HG03108 (cell line): Measurements from ENCODE around the gene GMCL1.
"Not testable (repeated sequence)": the region's sequence is repeated elsewhere in the genome, so short reads cannot be mapped to it uniquely, and the experiment has no call there.

Experiments
- ATAC-seq: cut with Tn5 transposase; IDR thresholded peaks from one replicate; pipeline ENCODE4 v1.9.1; 2021; ENCODE audit warnings: moderate library complexity; ENCODE audit not compliant: unreplicated experiment

The GMCL1 gene

DNA sequence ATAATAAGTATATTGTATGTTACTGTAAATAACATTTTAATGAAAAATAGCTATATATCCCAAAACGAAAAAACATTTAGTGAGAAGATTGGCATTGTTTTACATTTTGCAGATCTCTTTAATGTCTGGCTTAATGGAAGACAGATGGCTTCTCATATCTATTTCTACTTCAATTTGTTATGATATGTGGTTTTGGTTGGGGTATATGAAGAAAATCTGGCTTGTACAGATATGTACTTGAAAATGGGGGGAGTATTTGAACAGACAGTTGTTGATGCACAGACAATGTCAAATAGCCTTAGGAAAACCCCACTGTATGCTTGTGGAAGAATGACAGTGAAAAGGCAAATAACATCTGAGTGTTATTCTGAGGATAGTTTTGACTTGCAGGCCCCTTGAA, 23.6 kb upstream of the GMCL1 start:
- no peak for ATAC-seq

DNA sequence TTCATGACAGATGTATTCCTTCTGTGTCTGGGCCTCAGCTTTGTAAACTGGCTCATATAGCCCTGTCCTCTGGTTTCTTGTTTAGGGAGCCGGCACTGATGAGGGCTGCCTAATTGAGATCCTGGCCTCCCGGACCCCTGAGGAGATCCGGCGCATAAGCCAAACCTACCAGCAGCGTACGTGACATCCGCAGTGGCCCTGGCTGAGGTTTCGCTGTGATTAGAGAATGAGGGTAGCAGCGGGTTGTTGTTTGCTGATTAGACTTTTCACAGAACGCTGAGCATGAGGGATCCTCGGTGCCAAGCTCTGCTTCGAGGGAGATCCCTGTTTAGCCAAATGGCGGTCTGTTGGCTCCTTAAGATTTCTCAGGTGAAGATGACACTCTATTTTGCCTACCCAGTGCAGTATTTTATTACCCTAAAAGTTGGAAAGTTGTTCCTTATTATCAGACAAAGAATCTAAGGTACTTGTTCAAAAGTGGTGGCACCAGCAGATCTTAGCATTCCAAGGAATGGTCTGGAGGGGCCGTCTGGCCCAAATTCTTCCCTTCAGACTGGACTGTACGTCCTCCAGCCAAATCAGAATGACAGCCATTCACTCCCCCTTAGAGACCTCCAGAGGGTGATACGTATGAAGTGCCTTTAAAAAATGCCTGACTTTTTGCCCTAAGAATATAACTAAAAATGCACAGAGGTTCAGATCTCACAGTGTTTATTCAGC, 21.5 kb upstream of the GMCL1 start:
- no peak for ATAC-seq

DNA sequence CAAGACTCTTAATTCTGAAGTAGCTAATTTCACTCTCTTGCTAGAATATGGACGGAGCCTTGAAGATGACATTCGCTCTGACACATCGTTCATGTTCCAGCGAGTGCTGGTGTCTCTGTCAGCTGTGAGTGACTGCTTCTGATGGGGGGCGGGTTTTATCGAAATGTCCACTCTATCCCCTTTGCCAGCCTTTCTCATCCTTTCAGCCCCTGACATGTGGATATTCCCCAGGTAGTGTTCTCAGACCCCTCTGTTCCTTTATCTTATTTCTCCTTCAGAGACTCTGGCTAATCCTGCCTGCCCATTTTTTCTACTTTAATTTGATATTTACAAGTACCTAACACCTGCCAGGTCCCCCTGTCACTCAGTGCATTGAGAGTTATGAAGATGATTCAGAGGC, 18.9 kb upstream of the GMCL1 start:
- ATAC-seq: no peak

DNA sequence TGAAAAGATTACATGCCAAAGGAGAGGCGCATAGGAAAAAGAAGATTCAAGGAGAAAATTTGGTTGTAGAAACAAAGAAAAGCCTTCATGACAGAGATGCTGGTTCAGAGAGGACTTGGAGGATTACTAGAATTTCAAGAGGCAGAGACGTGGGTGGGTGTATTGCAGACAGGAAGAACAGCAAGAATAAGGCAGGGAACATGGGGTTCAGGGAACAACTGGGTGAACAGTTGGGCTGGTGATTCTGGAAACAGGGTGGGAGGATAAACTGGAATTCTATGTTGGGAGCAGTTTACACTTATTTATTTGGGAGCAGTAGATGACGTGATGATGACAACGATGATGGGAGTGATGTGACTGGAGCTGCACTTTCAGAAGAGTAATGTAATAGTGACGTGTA, 18.4 kb upstream of the GMCL1 start:
- no peak for ATAC-seq

DNA sequence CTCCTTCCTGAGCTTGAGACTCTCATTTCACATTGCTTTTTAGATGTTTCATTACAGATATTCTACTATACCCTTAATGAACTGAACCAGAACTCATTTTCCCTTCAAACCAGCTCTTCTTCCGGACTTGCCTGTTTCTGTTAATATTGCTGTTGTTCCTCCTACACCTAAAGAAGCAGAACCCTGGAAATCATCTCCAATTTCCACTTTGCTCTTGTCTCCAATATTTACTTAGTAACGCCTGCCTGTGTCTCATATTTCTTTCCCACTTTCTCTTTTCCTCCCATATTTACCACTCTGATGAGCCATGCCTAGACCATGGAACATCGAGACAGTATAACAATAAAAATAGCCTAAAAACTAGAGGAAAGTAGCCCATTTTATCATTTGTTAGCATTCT, 17.9 kb upstream of the GMCL1 start:
- ATAC-seq: no peak

DNA sequence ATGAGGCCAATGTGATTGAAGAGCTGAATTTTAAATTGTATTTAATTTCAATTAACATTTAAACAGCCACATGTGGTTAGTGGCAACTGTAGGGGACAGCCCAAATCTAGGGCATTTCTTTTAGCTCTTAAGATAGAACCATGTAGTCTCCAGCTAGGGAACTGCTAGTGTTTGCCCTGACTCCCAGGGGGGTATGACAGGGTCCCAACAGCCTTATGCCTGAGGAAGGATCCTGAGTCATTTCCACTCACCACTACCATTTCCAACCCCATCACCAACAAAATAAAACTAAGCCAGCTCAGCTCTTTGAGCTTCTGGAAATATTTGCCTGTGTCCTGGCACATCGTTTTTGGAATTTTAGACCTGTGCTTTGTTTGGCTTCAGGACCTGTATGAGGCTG, 13.7 kb upstream of the GMCL1 start:
- no peak for ATAC-seq

DNA sequence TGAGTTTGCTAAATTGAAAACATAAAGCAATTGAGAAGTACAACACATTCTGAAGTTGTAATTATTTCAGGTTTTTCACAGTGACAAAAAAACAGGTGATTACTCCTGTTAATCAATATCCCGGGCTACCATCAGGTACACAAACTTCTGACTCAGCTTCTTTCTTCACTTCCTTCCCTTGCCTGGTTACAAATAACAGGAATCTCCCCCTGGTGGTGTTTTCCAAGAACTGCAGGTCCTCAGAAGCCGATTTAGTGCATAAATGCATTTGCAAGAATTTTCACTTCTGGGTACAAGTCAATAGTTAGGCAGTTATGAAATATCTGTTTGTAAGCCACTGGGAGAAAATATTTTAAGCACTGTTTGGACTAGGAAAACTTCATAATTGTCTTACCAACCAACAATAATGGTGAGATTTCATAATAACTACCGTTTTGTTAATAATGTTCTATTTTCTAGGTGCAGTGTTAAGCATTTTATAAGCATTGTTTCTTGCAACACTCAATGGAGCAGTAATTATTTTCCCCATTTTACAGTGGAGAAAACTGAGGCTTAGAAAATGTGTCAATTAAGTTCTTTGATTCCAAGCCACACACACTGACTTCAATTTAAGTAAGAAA, 12.4 kb upstream of the GMCL1 start:
- no peak for ATAC-seq

DNA sequence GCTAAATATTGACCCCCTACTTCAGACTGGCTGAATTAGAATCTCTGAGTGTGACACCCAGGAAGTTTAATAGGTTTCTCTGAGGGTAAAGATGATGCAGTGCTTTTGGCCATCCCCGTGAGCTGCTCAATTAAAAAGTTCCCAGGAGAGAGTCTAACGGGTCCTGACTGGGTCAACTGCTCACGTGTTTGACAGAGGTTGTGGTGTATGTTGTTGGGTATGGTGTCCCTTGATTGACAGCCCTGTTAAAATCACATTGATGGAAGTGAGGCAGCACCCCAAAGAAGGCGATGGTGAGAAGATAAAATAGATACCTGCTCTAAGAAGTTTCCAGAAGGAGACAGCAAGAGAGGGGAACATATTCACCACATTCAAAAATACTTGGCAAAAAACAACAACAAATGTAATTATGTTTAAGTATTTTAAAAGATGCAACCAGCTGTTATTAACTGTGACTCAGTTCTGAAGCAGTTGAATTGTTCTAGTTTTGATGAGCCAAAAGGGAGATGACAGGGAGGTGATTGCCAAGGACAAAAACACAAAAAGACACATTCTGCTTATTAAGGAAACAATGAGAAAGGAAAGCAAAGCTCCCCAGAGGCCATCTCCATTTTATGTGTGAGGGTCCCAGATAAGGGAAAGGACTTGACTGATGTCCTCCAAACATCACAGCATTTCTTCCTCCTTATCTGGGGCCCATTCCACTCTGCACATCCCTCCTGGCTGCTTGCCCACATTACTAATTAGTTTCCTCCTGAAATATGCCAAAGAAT, 11.5 kb upstream of the GMCL1 start:
- no peak for ATAC-seq

DNA sequence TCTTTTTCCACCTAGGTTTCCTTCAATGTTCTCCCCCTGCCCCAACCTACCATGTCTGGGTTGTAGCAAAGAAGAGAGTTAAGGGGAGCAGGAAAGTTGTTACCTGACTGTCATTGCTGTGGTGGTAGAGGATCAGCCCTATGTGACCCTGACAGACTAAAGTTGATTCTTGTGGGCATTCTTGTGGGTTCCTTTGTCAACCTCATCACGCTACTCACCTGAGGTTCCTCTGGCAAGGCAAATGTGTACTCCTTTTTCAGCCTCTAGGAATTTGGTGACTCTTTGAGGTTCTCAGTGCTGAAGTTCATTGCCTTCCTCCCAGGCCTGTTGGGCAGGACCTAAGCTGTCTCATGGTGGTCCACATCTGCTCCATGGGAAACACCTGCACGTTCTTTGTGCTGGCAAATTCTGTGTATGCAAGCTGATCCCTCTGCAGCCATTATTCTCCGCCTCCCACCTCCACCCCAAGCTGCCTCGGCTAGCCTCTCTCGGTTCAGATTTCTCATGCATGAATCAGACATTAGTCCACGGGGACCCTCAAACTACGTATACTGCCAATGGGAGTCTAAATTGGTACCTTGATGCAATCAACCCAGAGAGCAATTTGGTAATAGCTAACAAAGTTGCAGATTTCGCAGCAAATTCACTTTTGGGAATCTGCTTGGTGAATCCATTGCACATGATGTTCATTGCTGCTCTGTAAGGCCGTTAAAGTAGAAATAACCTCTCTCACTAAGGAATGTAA, 1.5 kb upstream of the GMCL1 start:
- ATAC-seq: no peak

DNA sequence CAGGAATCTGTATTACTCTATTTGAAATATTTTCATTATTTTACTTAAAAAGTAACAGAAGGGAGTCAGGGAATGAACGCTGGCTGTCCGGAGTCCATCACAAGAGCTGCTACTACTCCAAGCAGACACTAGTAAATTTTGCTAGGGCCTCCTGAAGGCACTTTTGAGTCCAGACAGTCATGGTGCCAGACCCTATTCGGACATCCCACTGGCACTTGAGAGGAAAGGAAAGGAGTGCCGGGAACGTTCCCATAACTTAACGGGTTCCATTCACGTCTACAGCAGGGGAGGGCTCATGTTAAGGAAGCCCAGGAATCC, 563 bp upstream of the GMCL1 start:
- ATAC-seq: peak; percentile 3

DNA sequence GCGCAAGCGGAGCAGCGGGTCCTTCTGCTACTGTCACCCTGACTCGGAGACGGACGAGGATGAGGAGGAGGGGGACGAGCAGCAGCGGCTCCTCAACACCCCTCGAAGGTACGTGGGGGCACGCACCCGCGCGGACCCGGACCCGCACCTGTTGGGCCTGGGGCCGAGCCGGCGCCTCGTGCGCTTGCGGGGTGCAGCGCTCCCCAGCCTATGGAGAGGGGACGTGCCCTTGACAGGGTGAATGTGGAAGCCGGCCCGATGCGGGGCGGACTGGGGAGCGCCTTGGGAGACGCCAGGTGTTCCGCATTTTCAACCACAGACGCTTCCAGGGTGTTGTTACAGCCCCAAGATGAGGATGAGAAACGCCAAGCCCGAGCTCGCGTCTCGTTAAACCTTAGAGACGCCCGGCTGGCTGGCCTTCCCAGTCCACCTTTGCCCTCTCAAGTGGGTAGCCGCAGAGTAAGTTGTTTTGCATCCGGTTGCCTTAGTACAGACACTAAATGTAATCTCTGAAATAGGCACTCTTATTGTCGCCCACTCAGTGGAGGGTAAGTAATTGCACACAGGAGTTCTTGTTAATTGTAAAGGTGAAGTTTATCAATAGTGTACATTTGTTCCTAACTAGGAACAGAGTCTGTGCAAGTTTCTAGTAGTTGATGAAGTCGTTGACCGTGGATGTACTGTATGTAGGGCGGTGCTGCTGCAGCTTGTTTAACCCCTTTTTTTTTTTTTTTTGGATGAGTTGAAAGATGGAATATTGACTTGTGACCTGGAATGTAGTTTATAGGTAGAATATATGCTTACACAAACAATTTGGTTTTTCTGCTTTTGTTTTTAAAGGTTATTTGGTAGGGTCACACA, 815 bp downstream of the GMCL1 start:
- ATAC-seq: peak; percentile 17

DNA sequence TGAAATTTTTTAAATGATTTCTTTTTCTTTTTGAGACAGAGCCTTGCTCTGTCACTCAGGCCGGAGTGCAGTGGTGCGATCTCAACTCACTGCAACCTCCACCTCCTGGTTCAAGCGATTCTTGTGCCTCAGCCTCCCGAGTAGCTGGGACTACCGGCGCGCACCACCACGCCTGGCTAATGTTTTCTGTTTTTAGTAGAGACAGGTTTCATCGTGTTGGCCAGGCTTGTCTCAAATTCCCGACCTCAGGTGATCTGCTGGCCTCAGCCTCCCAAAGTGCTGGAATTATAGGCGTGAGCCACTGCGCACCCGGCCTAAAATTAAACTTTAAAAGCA, 1.4 kb downstream of the GMCL1 start:
- not testable (repeated sequence) for ATAC-seq

DNA sequence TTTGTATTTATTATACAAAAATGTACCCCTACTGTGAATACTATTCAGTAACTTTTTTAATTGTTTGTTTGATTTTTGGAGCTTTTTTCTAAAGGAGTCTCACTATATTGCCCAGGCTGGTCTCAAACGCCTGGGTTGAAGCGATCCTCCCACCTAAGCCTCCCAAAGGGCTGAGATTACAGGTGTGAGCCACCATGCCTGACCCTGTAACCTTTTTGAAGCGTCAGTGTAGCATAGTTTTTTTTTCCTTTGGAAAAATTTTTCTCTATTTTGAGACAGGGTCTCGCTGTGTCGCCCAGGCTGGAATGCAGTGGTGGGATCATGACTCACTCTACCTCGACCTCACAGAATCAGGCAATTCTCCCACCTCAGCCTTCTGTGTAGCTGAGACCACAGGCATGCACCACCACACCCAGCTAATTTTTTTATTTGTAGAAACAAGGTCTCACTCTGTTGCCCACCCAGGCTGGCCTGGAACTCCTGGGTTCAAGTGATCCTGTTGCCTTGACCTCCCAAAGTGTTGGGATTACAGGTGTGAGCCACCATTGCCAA, 2.0 kb downstream of the GMCL1 start:
- no peak for ATAC-seq

DNA sequence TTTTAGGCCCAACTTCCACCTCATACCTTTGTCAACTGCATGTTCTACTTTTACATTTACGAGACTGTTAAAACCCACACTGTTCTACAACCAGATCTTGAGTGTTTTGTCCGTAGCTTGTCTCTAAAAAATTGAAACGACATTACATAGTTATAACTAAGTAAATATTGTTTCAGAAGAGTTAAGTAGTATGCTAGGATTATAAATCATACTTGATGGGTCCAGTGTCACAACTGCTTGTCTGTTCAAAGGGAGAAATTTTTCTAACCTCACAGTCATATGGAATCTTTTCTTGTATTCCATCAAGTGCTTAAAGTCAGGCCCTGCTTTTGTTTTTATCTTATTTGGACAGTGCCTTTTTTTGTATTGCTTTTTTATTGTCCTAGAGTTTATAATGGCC, 4.3 kb downstream of the GMCL1 start:
- ATAC-seq: no peak

DNA sequence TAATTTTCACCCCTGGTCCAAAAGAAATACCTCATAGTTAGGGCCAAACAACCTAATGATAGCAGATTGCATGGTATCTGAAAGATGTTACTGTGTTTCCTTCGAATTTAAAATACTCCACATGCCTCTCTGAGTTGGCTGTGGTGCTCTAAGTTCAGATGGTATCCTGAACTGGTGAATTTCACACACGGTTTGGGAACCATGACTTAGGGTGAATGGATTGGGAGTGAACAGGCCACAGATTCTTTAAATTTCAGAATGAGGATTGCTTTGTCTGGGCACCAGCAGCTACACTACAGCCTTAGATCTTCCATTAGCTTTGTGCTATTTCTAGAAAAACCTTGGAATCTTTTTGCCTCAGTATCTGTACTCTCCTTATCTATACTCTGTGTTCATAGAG, 6.2 kb downstream of the GMCL1 start:
- ATAC-seq: no peak

DNA sequence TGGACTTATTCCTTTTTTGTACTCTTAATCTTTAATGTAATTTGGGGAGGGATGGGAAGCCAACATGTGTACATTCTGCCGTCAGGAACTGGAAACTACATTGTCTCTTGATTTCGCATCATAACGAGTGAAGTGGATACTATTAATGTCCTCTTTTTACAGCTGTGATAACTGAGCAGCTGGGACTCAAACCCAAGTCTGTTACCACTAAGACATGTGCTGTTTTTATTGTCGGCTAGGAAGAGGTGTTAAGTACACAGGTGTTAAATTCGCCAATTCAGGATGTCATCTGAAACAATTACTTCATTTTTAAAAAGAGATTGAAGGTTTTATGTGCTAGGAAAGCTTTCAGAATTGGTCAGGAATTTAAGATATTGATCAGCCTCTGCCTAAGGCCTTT, 6.9 kb downstream of the GMCL1 start:
- ATAC-seq: no peak

DNA sequence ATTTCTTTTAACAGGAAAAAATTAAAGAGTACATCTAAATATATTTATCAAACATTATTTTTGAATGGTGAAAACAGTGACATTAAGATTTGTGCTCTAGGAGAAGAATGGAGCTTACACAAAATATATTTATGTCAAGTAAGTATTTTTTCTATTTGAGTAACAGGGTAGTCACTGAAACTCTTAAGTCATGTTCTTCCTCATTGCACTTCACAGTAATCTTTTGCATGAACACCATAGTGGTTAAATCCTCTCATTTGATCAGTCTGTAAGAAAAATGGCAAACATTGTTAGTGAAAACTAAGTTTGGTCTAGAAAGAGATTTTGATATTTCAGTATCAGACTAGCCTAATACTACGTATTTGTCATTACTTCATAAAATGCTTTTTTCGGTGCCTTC, 8.1 kb downstream of the GMCL1 start:
- ATAC-seq: no peak

DNA sequence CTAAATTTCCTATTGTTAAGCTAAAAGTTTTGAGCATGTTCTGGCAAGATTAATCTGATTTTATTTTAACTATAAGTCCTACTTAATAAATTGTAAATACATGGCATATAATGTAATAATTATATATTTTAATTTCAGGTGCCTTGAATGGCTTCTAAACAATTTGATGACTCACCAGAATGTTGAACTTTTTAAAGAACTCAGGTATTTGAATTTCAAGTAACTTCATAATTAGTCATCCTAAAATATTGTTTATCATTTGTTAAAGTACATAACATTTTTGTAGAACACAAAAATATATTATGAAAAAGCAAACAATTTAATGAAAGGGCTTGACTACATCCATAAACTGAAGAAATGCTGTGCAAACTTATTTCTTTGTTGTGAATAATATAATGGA, 14.5 kb downstream of the GMCL1 start:
- no peak for ATAC-seq

DNA sequence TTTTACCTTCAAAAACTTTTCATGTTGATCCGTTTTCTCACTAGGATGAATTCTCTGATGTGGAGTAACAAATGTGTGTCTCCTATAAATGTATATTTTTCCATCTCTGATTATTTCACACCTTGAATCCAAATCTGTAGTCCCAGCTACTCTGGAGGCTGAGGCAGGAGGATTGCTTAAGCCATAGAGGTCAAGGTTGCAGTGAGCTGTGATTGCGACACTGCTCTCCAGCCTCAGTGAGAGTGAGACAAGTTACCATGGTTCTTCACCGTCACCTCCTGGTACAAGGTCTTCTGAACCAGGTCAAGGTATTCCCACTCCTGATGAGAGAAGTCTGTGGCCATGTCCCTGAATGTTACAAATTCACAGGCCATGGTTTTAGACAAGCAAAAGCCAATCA, 15.1 kb downstream of the GMCL1 start:
- no peak for ATAC-seq

DNA sequence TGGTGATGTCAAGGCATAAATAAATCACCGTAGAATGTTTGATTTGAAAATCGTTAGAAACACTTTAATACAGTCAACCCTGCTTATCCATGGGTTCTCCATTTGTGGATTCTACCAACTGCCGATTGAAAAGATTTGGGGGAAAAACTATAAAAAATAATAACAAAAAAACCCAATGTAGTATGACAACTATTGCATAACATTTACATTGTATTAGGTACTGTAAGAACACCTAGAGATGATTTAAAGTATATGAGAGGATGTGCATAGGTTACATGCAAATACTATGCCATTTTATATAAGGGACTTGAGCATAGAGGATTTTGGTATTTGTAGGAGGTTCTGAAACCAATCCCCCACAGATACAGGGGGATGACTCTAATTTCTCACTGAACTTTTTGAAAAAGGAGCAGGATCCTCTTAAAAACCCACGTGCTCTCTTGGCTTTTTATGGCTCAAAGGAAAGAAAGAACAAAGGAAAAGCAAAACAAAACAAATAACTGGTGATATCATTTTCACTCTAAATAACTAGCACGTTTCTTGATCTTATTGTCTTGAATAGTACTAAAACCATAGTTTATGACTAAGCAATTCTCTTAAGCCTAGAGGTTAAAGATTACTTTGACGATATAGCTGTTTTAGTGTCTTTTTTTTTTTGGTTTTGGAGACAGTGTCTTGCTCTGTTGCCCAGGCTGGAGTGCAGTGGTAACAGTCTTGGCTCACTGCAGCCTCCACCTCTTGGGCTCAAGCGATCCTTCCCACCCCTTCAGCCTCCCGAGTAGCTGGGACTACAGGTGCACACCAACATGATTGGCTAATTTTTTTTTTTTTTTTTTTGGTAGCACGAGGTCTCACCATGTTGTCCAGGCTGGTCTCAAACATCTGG, 17.0 kb downstream of the GMCL1 start:
- no peak for ATAC-seq
